Type B pancreatic cell (in vitro differentiated cells): ENCODE measurements around the gene IBA57. TPM values are rescaled to one million over a fixed set of nuclear protein-coding genes. Genes with fewer than 3 reads are reported as not detected.
"Not testable (repeated sequence)": the region's sequence is repeated elsewhere in the genome, so short reads cannot be mapped to it uniquely, and the experiment has no call there.

ENCODE experiments used
- DNase-seq: peaks from one replicate; pipeline ENCODE4 v3.0.0; 2021; ENCODE audit warnings: mixed read lengths; ENCODE audit not compliant: unreplicated experiment; ENCODE audit errors: extremely low spot score
- H3K27ac Mint-ChIP-seq: 2 replicates; pipeline ENCODE4 v1.8.0; 2021; ENCODE audit warnings: mild to moderate bottlenecking, mixed read lengths
- H3K27me3 Mint-ChIP-seq: 2 replicates; pipeline ENCODE4 v1.8.0; 2021; ENCODE audit warnings: mixed read lengths
- H3K36me3 Mint-ChIP-seq: 2 replicates; pipeline ENCODE4 v1.8.0; 2021; ENCODE audit warnings: mixed read lengths
- H3K4me1 Mint-ChIP-seq: one replicate; pipeline ENCODE4 v1.8.0; 2021; ENCODE audit warnings: mixed read lengths; ENCODE audit not compliant: unreplicated experiment
- H3K4me3 Mint-ChIP-seq: 2 replicates; pipeline ENCODE4 v1.8.0; 2021; ENCODE audit warnings: mild to moderate bottlenecking, mixed read lengths
- H3K9me3 Mint-ChIP-seq: 2 replicates; pipeline ENCODE4 v1.8.0; 2021; ENCODE audit warnings: mixed read lengths
- CTCF ChIP-seq: fragments of 200-600 bp; sonication (generic); conservative IDR thresholded peaks from 2 replicates; pipeline ENCODE4 v1.5.0; 2021; ENCODE audit warnings: antibody characterized with exemption, mild to moderate bottlenecking
- total RNA-seq: library from RNA; stranded (reverse); gene quantifications from 2 replicates; pipeline ENCODE4 v1.2.1, GENCODE V29; 2021; ENCODE audit warnings: low replicate concordance

Gene IBA57
- total RNA-seq, 1 donor from 2014 or later: 9.5 TPM

- Mint-ChIP-seq H3K9me3 (no peaks in the 10 kb centered on the region), H3K4me1 (no peaks in the 10 kb centered on the region), H3K27ac (peak overlapping the region; percentile 5), H3K4me3 (no peak overlapping the region), H3K27me3 (no peaks in the 10 kb centered on the region), H3K36me3 (no peaks in the 10 kb centered on the region)
- no peak for TF ChIP-seq CTCF
- no peak for DNase-seq
Measured at GRCh38 chr1:228184152-228184551, 18.5 kb downstream of the IBA57 start.

- no peaks in the 10 kb centered on the region for H3K36me3 Mint-ChIP-seq
- DNase-seq: no peak
- no peaks in the 10 kb centered on the region for H3K27me3 Mint-ChIP-seq
- TF ChIP-seq CTCF: no peak
- H3K27ac Mint-ChIP-seq: no peak overlapping the region
- H3K9me3 Mint-ChIP-seq: no peaks in the 10 kb centered on the region
- no peaks in the 10 kb centered on the region for H3K4me1 Mint-ChIP-seq
- no peak overlapping the region for H3K4me3 Mint-ChIP-seq
Measured at GRCh38 chr1:228185641-228185965, 20.0 kb downstream of the IBA57 start.

GRCh38 chr1:228188249-228188648 is 22.6 kb downstream of the IBA57 start:
- H3K27me3 Mint-ChIP-seq, H3K4me3 Mint-ChIP-seq, H3K27ac Mint-ChIP-seq, H3K4me1 Mint-ChIP-seq, H3K36me3 Mint-ChIP-seq, DNase-seq, H3K9me3 Mint-ChIP-seq: not testable (repeated sequence)

- H3K36me3 Mint-ChIP-seq: no peaks in the 10 kb centered on the region
- H3K4me3 Mint-ChIP-seq: no peak overlapping the region
- no peak for TF ChIP-seq CTCF
- peaks cover under 1% of the 10 kb centered on the region for H3K9me3 Mint-ChIP-seq
- no peak overlapping the region for H3K27ac Mint-ChIP-seq
- no peaks in the 10 kb centered on the region for H3K4me1 Mint-ChIP-seq
- no peaks in the 10 kb centered on the region for H3K27me3 Mint-ChIP-seq
- no peak for DNase-seq
Measured at GRCh38 chr1:228190182-228190581, 24.6 kb downstream of the IBA57 start.

DNA sequence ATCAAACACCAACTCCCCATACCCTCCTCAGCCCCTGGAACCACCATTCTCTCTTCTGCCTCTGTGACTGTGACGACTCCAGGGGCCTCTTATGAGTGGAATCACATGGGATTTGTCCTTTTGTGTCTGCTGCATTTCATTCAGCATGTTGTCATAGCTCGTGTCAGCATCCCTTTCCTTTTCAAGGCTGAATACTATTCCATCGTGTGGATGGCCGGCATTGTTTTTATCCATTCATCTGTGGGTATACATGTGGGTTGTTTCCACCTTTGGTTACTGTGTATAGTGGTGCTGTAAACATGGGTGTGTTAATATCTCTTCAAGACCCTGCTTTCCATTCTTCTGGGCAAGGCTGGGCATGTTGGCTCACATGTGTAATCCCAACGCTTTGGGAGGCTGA is 25.2 kb downstream of the IBA57 start:
- Mint-ChIP-seq H3K27ac (no peak overlapping the region), H3K36me3 (peaks cover 5% of the 10 kb centered on the region), H3K27me3 (no peaks in the 10 kb centered on the region), H3K4me1 (no peaks in the 10 kb centered on the region), H3K4me3 (no peak overlapping the region), H3K9me3 (peaks cover 5% of the 10 kb centered on the region)
- TF ChIP-seq CTCF: no peak
- DNase-seq: no peak

DNA sequence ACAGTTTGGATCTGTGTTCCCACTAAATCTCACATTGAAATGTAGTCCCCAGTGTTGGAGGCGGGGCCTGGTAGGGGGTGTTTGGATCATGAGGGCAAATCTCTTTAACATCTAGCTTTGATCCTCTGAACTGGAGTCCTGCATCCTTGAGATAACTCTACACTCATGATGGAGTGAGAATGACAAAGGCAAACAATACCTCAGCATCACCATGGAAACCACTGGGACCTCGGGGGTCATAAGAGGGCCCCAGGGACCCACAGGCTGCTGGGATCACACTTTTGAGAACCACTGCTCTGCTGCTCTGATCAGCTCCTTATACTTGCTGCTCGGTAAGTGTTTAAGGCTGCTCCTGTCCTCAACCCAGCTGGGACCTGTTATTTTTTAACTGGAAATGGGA is 28.8 kb downstream of the IBA57 start:
- no peak for TF ChIP-seq CTCF
- no peaks in the 10 kb centered on the region for H3K27me3 Mint-ChIP-seq
- no peak for DNase-seq
- no peak overlapping the region for H3K27ac Mint-ChIP-seq
- peaks cover 15% of the 10 kb centered on the region for H3K36me3 Mint-ChIP-seq
- no peaks in the 10 kb centered on the region for H3K4me1 Mint-ChIP-seq
- H3K4me3 Mint-ChIP-seq: no peak overlapping the region
- peaks cover 12% of the 10 kb centered on the region for H3K9me3 Mint-ChIP-seq
